MCF 10A (cell line): ENCODE data around the gene RNF223. TPM values are rescaled to one million over a fixed set of nuclear protein-coding genes. Genes with fewer than 3 reads are reported as not detected.
"Not testable (repeated sequence)": the region's sequence is repeated elsewhere in the genome, so short reads cannot be mapped to it uniquely, and the experiment has no call there.

Experiments used
- BruUV-seq: library from RNA; stranded (reverse); fragments of 400-500 nt; replicated peaks from 2 replicates; lab custom pipeline; 2021; lab: Mats Ljungman, UMichigan
- CTCF ChIA-PET: fragments of 300-600 bp; sonication (Branson Sonifier 250); formaldehyde crosslinking; extraction: SDS; loops from one replicate; lab custom pipeline; 2021; ENCODE audit warnings: antibody characterized with exemption, inconsistent platforms; lab: Yijun Ruan, JAX
- POLR2A ChIA-PET: fragments of 300-600, 350-650 bp; sonication (Branson Sonifier 250); formaldehyde crosslinking; extraction: SDS; loops from one replicate; lab custom pipeline; 2020; ENCODE audit warnings: antibody characterized with exemption, inconsistent platforms; lab: Yijun Ruan, JAX
- DNase-seq: peaks from one replicate; pipeline ENCODE4 v3.0.0-alpha.2; 2018; ENCODE audit not compliant: unreplicated experiment
- H3K27ac Mint-ChIP-seq: one replicate; pipeline ENCODE4 v1.8.0; 2022; ENCODE audit warnings: mild to moderate bottlenecking, low read depth, mixed read lengths; ENCODE audit not compliant: unreplicated experiment
- H3K27me3 Mint-ChIP-seq: one replicate; pipeline ENCODE4 v1.8.0; 2022; ENCODE audit warnings: mixed read lengths; ENCODE audit not compliant: insufficient read depth, unreplicated experiment
- H3K36me3 Mint-ChIP-seq: one replicate; pipeline ENCODE4 v1.8.0; 2022; ENCODE audit warnings: mild to moderate bottlenecking, moderate library complexity, mixed read lengths; ENCODE audit not compliant: insufficient read depth, unreplicated experiment
- H3K4me1 Mint-ChIP-seq: one replicate; pipeline ENCODE4 v1.8.0; 2022; ENCODE audit warnings: mixed read lengths; ENCODE audit not compliant: insufficient read depth, unreplicated experiment
- H3K4me3 Mint-ChIP-seq: one replicate; pipeline ENCODE4 v1.8.0; 2022; ENCODE audit warnings: mild to moderate bottlenecking, moderate library complexity, mixed read lengths; ENCODE audit not compliant: unreplicated experiment
- H3K9me3 Mint-ChIP-seq: one replicate; pipeline ENCODE4 v1.8.0; 2022; ENCODE audit warnings: mixed read lengths; ENCODE audit not compliant: unreplicated experiment
- intact Hi-C: fragments of 100-400 bp; cut with micrococcal nuclease; formaldehyde crosslinking; loops from 2 replicates; pipeline ENCODE4 v1.14.1; 2022
- total RNA-seq: library from RNA; stranded (reverse); gene quantifications from 2 replicates; pipeline ENCODE4 v1.2.3, GENCODE V29; 2022
- TF ChIP-seq, protein P1 (sequence below): fragments of 200-600 bp; IDR thresholded peaks from one replicate; pipeline ENCODE4 v1.8.0; 2022; ENCODE audit warnings: antibody characterized with exemption, mild to moderate bottlenecking; ENCODE audit not compliant: unreplicated experiment

RNF223 gene
- total RNA-seq, 1 experiment from 2014 or later = 0.30 TPM

GRCh38 chr1:1109743-1110142 is 35.6 kb upstream of the RNF223 start:
- no peak for DNase-seq
- intact Hi-C loops = no loop called here
- Mint-ChIP-seq H3K4me1 (no peaks in the 10 kb centered on the region), H3K36me3 (peaks cover 22% of the 10 kb centered on the region), H3K27me3 (no peaks in the 10 kb centered on the region), H3K4me3 (no peak overlapping the region), H3K9me3 (peaks cover 6% of the 10 kb centered on the region), H3K27ac (no peak overlapping the region)
- ChIA-PET POLR2A (no interaction called here), CTCF (interaction anchor here (0.6 kb wide), 1 partner anchor 291 kb away, joined by 3 read pairs; no protein-coding TSS in a partner anchor)
- no TSS peak for BruUV-seq
- TF ChIP-seq, protein P1, sequence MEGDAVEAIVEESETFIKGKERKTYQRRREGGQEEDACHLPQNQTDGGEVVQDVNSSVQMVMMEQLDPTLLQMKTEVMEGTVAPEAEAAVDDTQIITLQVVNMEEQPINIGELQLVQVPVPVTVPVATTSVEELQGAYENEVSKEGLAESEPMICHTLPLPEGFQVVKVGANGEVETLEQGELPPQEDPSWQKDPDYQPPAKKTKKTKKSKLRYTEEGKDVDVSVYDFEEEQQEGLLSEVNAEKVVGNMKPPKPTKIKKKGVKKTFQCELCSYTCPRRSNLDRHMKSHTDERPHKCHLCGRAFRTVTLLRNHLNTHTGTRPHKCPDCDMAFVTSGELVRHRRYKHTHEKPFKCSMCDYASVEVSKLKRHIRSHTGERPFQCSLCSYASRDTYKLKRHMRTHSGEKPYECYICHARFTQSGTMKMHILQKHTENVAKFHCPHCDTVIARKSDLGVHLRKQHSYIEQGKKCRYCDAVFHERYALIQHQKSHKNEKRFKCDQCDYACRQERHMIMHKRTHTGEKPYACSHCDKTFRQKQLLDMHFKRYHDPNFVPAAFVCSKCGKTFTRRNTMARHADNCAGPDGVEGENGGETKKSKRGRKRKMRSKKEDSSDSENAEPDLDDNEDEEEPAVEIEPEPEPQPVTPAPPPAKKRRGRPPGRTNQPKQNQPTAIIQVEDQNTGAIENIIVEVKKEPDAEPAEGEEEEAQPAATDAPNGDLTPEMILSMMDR = no peak

DNA sequence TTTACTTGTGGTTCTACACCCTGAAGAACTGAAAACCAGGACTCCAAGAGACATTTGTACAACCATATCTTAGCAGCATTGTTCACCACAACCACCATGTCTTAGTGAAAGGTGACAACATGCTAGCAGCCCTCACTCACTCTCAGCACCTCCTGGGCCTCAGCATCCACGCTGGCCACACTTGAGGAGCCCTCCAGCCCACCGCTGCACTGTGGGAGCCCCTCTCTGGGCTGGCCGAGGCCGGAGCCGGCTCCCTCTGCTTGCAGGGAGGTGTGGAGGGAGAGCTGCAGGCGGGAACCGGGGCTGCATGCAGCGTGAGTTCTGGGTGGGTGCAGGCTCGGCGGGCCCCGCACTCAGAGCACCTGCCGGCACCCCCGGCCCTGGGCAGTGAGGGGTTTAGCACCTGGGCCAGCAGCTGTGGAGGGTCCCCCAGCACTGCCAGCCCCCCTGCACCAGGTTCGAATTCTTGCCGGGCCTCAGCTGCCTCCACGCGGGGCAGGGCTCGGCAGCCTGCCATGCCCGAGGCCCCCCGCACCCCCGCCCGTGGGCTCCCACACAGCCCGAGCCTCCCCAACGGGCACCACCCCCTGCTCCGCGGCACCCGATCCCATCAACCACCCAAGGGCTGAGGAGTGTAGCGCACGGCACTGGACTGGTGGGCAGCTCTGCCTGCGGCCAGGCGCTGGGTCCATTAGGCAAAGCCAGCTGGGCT is 32.6 kb upstream of the RNF223 start:
- no peaks in the 10 kb centered on the region for H3K9me3 Mint-ChIP-seq
- CTCF ChIA-PET = no interaction called here
- H3K4me1 Mint-ChIP-seq = no peaks in the 10 kb centered on the region
- POLR2A ChIA-PET = interaction anchor here (0.9 to 1.0 kb wide), 2 partner anchors 26 to 124 kb away, joined by 3 to 4 read pairs; no protein-coding TSS in a partner anchor
- intact Hi-C loops = no loop called here
- H3K27me3 Mint-ChIP-seq = no peaks in the 10 kb centered on the region
- TF ChIP-seq, protein P1 = no peak
- H3K4me3 Mint-ChIP-seq = no peak overlapping the region
- H3K36me3 Mint-ChIP-seq = peaks cover 9% of the 10 kb centered on the region
- no peak for DNase-seq
- H3K27ac Mint-ChIP-seq = no peak overlapping the region
- no TSS peak for BruUV-seq

- BruUV-seq, POLR2A ChIA-PET: not testable (repeated sequence)
- CTCF ChIA-PET = interaction anchor here (1.0 kb wide), 1 partner anchor 86 kb away, joined by 3 read pairs; no protein-coding TSS in a partner anchor
Measured at GRCh38 chr1:1104152-1104551, 30.0 kb upstream of the RNF223 start.

GRCh38 chr1:1101503-1101902 is 27.4 kb upstream of the RNF223 start:
- Mint-ChIP-seq H3K27me3 (no peaks in the 10 kb centered on the region), H3K4me3 (no peak overlapping the region), H3K27ac (no peak overlapping the region), H3K9me3 (peaks cover 17% of the 10 kb centered on the region), H3K4me1 (no peaks in the 10 kb centered on the region), H3K36me3 (no peaks in the 10 kb centered on the region)
- ChIA-PET POLR2A (interaction anchor here (0.8 kb wide), 1 partner anchor 159 kb away, joined by 3 read pairs; no protein-coding TSS in a partner anchor), CTCF (interaction anchor here (1.3 kb wide), 1 partner anchor 21 kb away, joined by 3 read pairs; no protein-coding TSS in a partner anchor)
- DNase-seq = no peak
- no TSS peak for BruUV-seq
- TF ChIP-seq, protein P1 = no peak
- intact Hi-C loops = no loop called here

More at GRCh38 chr1:1104152-1104551, 30.0 kb upstream of the RNF223 start:
- intact Hi-C loops, H3K36me3 Mint-ChIP-seq, H3K4me1 Mint-ChIP-seq, H3K27ac Mint-ChIP-seq, H3K4me3 Mint-ChIP-seq, DNase-seq, H3K27me3 Mint-ChIP-seq: not testable (repeated sequence)
- H3K9me3 Mint-ChIP-seq = peaks cover 15% of the 10 kb centered on the region
